OCI-LY1 (cell line): Measurements from ENCODE around the gene SLC39A6.
"Not testable (repeated sequence)": the region's sequence is repeated elsewhere in the genome, so short reads cannot be mapped to it uniquely, and the experiment has no call there.

Experiments used
- EZH2 ChIP-seq: fragments of 200-600 bp; sonication (generic), shearing (Covaris generic); IDR thresholded peaks from 2 replicates; pipeline ENCODE4 v1.8.0; 2017; ENCODE audit warnings: borderline replicate concordance, mixed run types, mild to moderate bottlenecking, antibody characterized with exemption, low read length, moderate library complexity, mixed read lengths
- TF ChIP-seq, protein P1 (sequence below): fragments of 200-600 bp; sonication (generic), shearing (Covaris generic); IDR thresholded peaks from 2 replicates; pipeline ENCODE4 v1.5.1; 2017; ENCODE audit warnings: mild to moderate bottlenecking, antibody characterized with exemption, low read length, moderate library complexity, mixed read lengths

DNA sequence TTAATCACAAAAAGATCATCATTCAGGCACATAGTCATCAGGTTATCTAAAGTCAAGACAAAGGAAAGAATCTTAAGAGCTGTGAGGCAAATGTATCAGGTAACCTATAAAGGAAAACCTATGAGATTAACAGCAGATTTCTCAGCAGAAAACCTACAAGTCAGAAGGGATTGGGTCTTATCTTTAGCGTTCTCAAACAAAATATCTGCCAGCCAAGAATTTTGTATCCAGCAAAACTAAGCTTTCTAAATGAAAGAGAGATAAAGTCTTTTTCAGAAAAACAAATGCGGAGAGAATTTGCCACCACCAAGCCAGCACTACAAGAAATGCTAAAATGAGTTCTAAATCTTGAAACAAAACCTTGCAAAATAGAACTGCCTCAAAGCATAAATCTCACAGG is 48.0 kb downstream of the SLC39A6 start:
- TF ChIP-seq, protein P1, sequence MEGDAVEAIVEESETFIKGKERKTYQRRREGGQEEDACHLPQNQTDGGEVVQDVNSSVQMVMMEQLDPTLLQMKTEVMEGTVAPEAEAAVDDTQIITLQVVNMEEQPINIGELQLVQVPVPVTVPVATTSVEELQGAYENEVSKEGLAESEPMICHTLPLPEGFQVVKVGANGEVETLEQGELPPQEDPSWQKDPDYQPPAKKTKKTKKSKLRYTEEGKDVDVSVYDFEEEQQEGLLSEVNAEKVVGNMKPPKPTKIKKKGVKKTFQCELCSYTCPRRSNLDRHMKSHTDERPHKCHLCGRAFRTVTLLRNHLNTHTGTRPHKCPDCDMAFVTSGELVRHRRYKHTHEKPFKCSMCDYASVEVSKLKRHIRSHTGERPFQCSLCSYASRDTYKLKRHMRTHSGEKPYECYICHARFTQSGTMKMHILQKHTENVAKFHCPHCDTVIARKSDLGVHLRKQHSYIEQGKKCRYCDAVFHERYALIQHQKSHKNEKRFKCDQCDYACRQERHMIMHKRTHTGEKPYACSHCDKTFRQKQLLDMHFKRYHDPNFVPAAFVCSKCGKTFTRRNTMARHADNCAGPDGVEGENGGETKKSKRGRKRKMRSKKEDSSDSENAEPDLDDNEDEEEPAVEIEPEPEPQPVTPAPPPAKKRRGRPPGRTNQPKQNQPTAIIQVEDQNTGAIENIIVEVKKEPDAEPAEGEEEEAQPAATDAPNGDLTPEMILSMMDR, result not testable (repeated sequence)
- not testable (repeated sequence) for TF ChIP-seq EZH2
